K562 (cell line): ENCODE results near the gene SPRY4. TPM values are rescaled to one million over a fixed set of nuclear protein-coding genes. Genes with fewer than 3 reads are reported as not detected.

Source experiments
- ATF1 ChIP-seq, 2 experiments: fragments of 450-650 bp in 1 of 2; IDR thresholded peaks; 2 replicates each; pipeline ENCODE4 v1.6.1; 2016; ENCODE audit warnings: missing compliant biosample characterization in 1 of 2, missing genetic modification characterization in 1 of 2
- ATF4 ChIP-seq: fragments of 450-650 bp; formaldehyde crosslinking; IDR thresholded peaks from 2 replicates; pipeline ENCODE4 v1.4.0; 2022; ENCODE audit warnings: mild to moderate bottlenecking, moderate library complexity
- CBX2 ChIP-seq: fragments of 200-600 bp; sonication (generic); IDR thresholded peaks from one replicate; pipeline ENCODE4 v1.6.1; 2012; ENCODE audit warnings: mild to moderate bottlenecking, low read length, inconsistent platforms; ENCODE audit not compliant: insufficient read depth, poor library complexity, severe bottlenecking
- KAT8 ChIP-seq: fragments of 450-650 bp; IDR thresholded peaks from 2 replicates; pipeline ENCODE4 v1.6.1; 2016; ENCODE audit warnings: low read depth, mild to moderate bottlenecking
- MCM7 ChIP-seq, 2 experiments: fragments of 450-650 bp; IDR thresholded peaks; 2 replicates each; pipeline ENCODE4 v1.6.1; 2016 to 2018
- NCOR1 ChIP-seq: fragments of 450-650 bp; IDR thresholded peaks from 2 replicates; pipeline ENCODE4 v1.6.1; 2016; ENCODE audit warnings: mild to moderate bottlenecking, moderate library complexity
- NFE2 ChIP-seq: IDR thresholded peaks from 2 replicates; pipeline ENCODE4 v1.6.1; 2014; ENCODE audit warnings: antibody characterized with exemption, low read depth
- NFXL1 ChIP-seq: fragments of 450-650 bp; formaldehyde crosslinking; IDR thresholded peaks from 2 replicates; pipeline ENCODE4 v1.4.0; 2021; ENCODE audit warnings: mild to moderate bottlenecking
- NR2F6 ChIP-seq: fragments of 450-650 bp; formaldehyde crosslinking; IDR thresholded peaks from 2 replicates; pipeline ENCODE4 v1.4.0; 2020; ENCODE audit warnings: mild to moderate bottlenecking
- NUFIP1 ChIP-seq: fragments of 450-650 bp; IDR thresholded peaks from 2 replicates; pipeline ENCODE4 v1.6.1; 2018; ENCODE audit not compliant: partially characterized antibody
- PML ChIP-seq: IDR thresholded peaks from 2 replicates; pipeline ENCODE4 v1.6.1; 2012; ENCODE audit warnings: low read length, inconsistent platforms
- PYGO2 ChIP-seq: fragments of 450-650 bp; IDR thresholded peaks from 2 replicates; pipeline ENCODE4 v1.6.1; 2016; ENCODE audit warnings: mild to moderate bottlenecking, missing genetic modification characterization, moderate library complexity, missing compliant biosample characterization
- SNIP1 ChIP-seq: fragments of 450-650 bp; IDR thresholded peaks from 2 replicates; pipeline ENCODE4 v1.7.1; 2017; ENCODE audit warnings: low read depth, mild to moderate bottlenecking
- SRSF9 ChIP-seq: fragments of 200-400 bp; formaldehyde crosslinking; IDR thresholded peaks from 2 replicates; pipeline ENCODE4 v1.6.1; 2017; ENCODE audit warnings: low read depth, low read length, borderline replicate concordance
- TAF7 ChIP-seq: fragments of 450-650 bp; IDR thresholded peaks from 2 replicates; pipeline ENCODE4 v1.6.1; 2016; ENCODE audit warnings: missing genetic modification characterization, missing compliant biosample characterization
- ZNF174 ChIP-seq: fragments of 250-450 bp; sonication (Bioruptor Pico); IDR thresholded peaks from 2 replicates; pipeline ENCODE4 v1.4.0; 2020; ENCODE audit warnings: mild to moderate bottlenecking
- ZNF263 ChIP-seq: sonication (generic); formaldehyde crosslinking; IDR thresholded peaks from 2 replicates; pipeline ENCODE4 v1.8.0; 2022; ENCODE audit warnings: mild to moderate bottlenecking, missing genetic modification reagents, borderline replicate concordance
- ZNF347 ChIP-seq: fragments of 450-650 bp; formaldehyde crosslinking; IDR thresholded peaks from 2 replicates; pipeline ENCODE4 v1.4.0; 2020; ENCODE audit warnings: low read depth, mild to moderate bottlenecking, moderate library complexity
- polyA plus RNA-seq, 8 experiments: library from polyadenylated mRNA; depleted of rRNA in 4 of 8; stranded (reverse) in 5 of 8; unstranded in 3 of 8; fragments of >200 nt; fragmentation: Nextera tagmentation in 2 of 8; fragmentation: Illumina TruSeq in 1 of 8; extraction: Ambion mirVana in 2 of 8; extraction: Trizol in 1 of 8; gene quantifications; 2 replicates each; pipeline versions ENCODE4 v1.2.1 to v1.2.3, GENCODE V29; 2011 to 2014; ENCODE audit warnings: inconsistent platforms in 1 of 8, missing spikeins in 1 of 8
- total RNA-seq, 7 experiments: library from RNA; depleted of rRNA in 6 of 7; stranded (reverse); fragments of >200 nt in 6 of 7; fragmentation: Illumina TruSeq in 2 of 7; extraction: Trizol in 2 of 7; gene quantifications; 2 replicates each; pipeline versions ENCODE4 v1.2.1 to v1.2.3, GENCODE V29; 2011 to 2021; ENCODE audit warnings: low replicate concordance in 1 of 7
- TF ChIP-seq, protein P1 (sequence below): fragments of 250-450 bp; sonication (Bioruptor Pico); IDR thresholded peaks from 2 replicates; pipeline ENCODE4 v1.5.0; 2021
- TF ChIP-seq, protein P2 (sequence below): fragments of 250-450 bp; sonication (Bioruptor Pico); IDR thresholded peaks from 2 replicates; pipeline ENCODE4 v1.5.1; 2021; ENCODE audit warnings: mild to moderate bottlenecking
- TF ChIP-seq, protein P3 (sequence below): fragments of 200-800 bp; sonication (Bioruptor generic); IDR thresholded peaks from 2 replicates; pipeline ENCODE4 v1.6.1; 2016; ENCODE audit warnings: missing genetic modification characterization, missing compliant biosample characterization

The SPRY4 gene
- total and polyA plus RNA-seq, 9 of the 15 experiments (the other 6 are each of a cell fraction or from before 2014, with no cell fraction given), result 2.6 to 24.2 (median 9.5) TPM

- TF ChIP-seq SNIP1 (no peak), NFXL1 (CRISPR knock-in tag) (no peak), MCM7 (IDR thresholded peaks at IDR 0.05) (no peak), ZNF347 (CRISPR knock-in tag) (no peak), NCOR1 (no peak), NR2F6 (CRISPR knock-in tag) (no peak), ATF4 (no peak), ZNF174 (no peak), CBX2 (no peak), PML (no peak), ATF1 (CRISPR knock-in tag; IDR thresholded peaks at IDR 0.05) (no peak), ATF1 (tag; IDR thresholded peaks at IDR 0.05) (no peak; the same call in none of the 2 replicates), TAF7 (peak; percentile 44; the same call in 1 of the 2 replicates), ZNF263 (CRISPR knock-in tag) (no peak), KAT8 (no peak), NFE2 (no peak), PYGO2 (tag) (no peak), SRSF9 (no peak), NUFIP1 (no peak)
- TF ChIP-seq, protein P1, sequence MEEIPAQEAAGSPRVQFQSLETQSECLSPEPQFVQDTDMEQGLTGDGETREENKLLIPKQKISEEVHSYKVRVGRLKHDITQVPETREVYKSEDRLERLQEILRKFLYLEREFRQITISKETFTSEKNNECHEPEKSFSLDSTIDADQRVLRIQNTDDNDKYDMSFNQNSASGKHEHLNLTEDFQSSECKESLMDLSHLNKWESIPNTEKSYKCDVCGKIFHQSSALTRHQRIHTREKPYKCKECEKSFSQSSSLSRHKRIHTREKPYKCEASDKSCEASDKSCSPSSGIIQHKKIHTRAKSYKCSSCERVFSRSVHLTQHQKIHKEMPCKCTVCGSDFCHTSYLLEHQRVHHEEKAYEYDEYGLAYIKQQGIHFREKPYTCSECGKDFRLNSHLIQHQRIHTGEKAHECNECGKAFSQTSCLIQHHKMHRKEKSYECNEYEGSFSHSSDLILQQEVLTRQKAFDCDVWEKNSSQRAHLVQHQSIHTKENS (CRISPR knock-in tag), result no peak
- TF ChIP-seq, protein P2, sequence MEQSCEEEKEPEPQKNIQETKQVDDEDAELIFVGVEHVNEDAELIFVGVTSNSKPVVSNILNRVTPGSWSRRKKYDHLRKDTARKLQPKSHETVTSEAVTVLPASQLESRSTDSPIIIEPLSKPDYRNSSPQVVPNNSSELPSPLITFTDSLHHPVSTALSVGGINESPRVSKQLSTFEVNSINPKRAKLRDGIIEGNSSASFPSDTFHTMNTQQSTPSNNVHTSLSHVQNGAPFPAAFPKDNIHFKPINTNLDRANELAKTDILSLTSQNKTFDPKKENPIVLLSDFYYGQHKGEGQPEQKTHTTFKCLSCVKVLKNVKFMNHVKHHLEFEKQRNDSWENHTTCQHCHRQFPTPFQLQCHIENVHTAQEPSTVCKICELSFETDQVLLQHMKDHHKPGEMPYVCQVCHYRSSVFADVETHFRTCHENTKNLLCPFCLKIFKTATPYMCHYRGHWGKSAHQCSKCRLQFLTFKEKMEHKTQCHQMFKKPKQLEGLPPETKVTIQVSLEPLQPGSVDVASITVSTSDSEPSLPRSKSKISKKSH (CRISPR knock-in tag), result no peak
- TF ChIP-seq, protein P3, sequence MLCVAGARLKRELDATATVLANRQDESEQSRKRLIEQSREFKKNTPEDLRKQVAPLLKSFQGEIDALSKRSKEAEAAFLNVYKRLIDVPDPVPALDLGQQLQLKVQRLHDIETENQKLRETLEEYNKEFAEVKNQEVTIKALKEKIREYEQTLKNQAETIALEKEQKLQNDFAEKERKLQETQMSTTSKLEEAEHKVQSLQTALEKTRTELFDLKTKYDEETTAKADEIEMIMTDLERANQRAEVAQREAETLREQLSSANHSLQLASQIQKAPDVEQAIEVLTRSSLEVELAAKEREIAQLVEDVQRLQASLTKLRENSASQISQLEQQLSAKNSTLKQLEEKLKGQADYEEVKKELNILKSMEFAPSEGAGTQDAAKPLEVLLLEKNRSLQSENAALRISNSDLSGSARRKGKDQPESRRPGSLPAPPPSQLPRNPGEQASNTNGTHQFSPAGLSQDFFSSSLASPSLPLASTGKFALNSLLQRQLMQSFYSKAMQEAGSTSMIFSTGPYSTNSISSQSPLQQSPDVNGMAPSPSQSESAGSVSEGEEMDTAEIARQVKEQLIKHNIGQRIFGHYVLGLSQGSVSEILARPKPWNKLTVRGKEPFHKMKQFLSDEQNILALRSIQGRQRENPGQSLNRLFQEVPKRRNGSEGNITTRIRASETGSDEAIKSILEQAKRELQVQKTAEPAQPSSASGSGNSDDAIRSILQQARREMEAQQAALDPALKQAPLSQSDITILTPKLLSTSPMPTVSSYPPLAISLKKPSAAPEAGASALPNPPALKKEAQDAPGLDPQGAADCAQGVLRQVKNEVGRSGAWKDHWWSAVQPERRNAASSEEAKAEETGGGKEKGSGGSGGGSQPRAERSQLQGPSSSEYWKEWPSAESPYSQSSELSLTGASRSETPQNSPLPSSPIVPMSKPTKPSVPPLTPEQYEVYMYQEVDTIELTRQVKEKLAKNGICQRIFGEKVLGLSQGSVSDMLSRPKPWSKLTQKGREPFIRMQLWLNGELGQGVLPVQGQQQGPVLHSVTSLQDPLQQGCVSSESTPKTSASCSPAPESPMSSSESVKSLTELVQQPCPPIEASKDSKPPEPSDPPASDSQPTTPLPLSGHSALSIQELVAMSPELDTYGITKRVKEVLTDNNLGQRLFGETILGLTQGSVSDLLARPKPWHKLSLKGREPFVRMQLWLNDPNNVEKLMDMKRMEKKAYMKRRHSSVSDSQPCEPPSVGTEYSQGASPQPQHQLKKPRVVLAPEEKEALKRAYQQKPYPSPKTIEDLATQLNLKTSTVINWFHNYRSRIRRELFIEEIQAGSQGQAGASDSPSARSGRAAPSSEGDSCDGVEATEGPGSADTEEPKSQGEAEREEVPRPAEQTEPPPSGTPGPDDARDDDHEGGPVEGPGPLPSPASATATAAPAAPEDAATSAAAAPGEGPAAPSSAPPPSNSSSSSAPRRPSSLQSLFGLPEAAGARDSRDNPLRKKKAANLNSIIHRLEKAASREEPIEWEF, result no peak
Measured at GRCh38 chr5:142324136-142324870, 518 bp downstream of the SPRY4 start (continued).
